Sciatic nerve (tissue), 2 donors: ENCODE measurements around the gene LPP. TPM values are rescaled to one million over a fixed set of nuclear protein-coding genes. Genes with fewer than 3 reads are reported as not detected.
"Not testable (repeated sequence)": the region's sequence is repeated elsewhere in the genome, so short reads cannot be mapped to it uniquely, and the experiment has no call there.

ENCODE experiments used
- ATAC-seq: fragments of 200-7000 bp; cut with Tn5 transposase; one replicate; pipeline ENCODE4 v1.9.1; 2020; ENCODE audit warnings: mild to moderate bottlenecking, moderate library complexity
- DNase-seq: peaks from one replicate; pipeline ENCODE4 v3.0.0-alpha.2; 2020; ENCODE audit warnings: low spot score
- intact Hi-C: fragments of 100-400 bp; cut with DNase I; formaldehyde crosslinking; loops from one replicate; pipeline ENCODE4 v1.14.2; 2022
- total RNA-seq: library from RNA; stranded (reverse); fragmentation: NEBNext Ultra II Directional; extraction: Animal tissue kit (Norgen Biotek cat#: 25700); gene quantifications from one replicate; pipeline ENCODE4 v1.2.1, GENCODE V29; 2021
- donor health status: DM: no; HTN: no; CAD: no.
- donor health status: DM: no; HTN: no; CAD: no.

The LPP gene
- total RNA-seq, 1 donor from 2014 or later = 231 TPM

- intact Hi-C loops = no loop called here
- DNase-seq (no peak), ATAC-seq (no peak)
Measured at GRCh38 chr3:188397766-188398705, 244.1 kb downstream of the LPP start.

GRCh38 chr3:188400494-188401243 lies 246.7 kb downstream of the LPP start:
- ATAC-seq (peak; percentile 52), DNase-seq (no peak)
- intact Hi-C loops = no loop called here

- ATAC-seq (no peak), DNase-seq (no peak)
- intact Hi-C loops = no loop called here
Measured at GRCh38 chr3:188401244-188401993, 247.5 kb downstream of the LPP start.

- DNase-seq = no peak
- ATAC-seq = no peak
- intact Hi-C loops = no loop called here
Measured at GRCh38 chr3:188402229-188402628, 248.3 kb downstream of the LPP start.

DNA sequence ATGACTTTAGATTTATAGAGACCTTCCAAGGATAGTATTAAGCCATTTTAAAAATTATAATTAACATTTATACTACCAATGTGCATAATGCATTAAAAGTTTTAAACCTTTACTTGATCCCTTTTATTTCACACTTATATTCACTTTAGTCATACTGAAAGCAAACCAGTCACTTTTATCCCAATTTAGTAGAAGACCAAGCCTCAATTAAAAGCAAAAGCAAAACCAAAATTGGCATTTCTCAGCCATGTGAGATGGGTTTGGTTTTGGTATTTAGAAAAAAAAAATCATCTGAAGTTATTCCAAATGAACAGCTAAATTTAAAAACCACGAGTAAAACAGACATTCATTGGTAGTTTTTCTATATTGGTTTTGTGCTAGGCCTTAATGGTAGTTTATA lies 249.4 kb downstream of the LPP start:
- no peak for DNase-seq
- intact Hi-C loops = no loop called here
- no peak for ATAC-seq

GRCh38 chr3:188404124-188404523 lies 250.2 kb downstream of the LPP start:
- intact Hi-C loops = no loop called here
- DNase-seq = no peak
- ATAC-seq = no peak

DNA sequence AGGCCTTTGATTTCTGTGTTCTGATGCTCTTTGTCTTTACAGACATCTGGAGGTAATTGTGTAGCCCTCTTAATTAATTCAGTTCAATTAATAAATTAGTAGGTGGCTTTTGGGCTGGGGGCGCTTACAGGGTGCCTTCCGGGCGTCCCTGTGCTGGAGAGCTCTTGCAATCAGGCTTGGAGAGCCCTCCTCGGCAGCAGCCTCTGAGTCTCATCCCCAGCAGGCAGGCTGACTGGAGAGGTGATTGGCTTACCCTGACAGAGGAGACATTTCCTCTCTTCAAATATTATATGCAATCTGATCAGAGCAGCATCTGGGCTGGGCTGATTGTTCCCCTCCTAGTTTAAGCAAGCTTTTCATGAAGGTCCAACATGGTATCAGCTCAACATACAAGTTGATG lies 250.7 kb downstream of the LPP start:
- DNase-seq = no peak
- intact Hi-C loops = no loop called here
- no peak for ATAC-seq

- DNase-seq (no peak), ATAC-seq (no peak)
- intact Hi-C loops = no loop called here
Measured at GRCh38 chr3:188407158-188407880, 253.4 kb downstream of the LPP start.

DNA sequence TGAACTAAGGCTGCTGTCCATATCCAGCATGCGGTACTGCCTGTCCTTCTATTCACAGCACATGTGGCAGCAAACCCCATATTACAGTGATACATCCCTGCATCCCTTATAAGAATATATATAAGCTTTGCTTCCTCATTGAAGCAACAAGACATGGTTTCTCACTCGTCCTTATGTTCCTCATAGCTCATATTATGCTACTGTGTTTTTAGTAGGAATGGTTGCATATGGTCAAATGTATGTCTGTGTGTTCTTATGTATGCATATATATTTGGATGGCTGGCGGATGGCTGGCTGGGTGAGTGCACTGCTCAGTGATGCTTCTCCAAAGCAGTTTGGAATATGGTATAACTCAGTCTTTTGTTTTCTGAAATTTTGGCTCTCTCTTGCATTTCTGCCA lies 254.9 kb downstream of the LPP start:
- intact Hi-C loops = no loop called here
- no peak for DNase-seq
- ATAC-seq = no peak

- intact Hi-C loops = no loop called here
- DNase-seq (no peak), ATAC-seq (no peak)
Measured at GRCh38 chr3:188411750-188412149, 257.8 kb downstream of the LPP start.

- intact Hi-C loops = no loop called here
Measured at GRCh38 chr3:188415196-188415595, 261.2 kb downstream of the LPP start.

DNA sequence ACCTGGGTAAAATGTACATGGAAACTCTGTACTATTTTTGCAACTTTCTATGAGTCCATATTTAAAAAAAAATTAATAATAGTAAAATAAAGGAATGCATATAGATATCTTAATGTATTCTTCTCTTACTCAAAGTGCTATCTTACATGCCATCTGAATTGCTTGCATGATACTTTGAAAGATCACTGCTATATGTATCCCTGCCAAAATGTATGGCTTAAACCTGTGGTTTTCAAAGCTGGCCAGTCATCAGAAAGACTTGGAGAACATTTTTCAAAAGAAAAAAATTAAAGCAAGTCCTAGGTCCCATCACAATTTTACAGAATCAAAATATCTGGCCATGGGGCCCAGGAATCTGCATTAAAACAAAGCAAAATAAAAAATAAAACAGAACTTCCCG lies 262.1 kb downstream of the LPP start:
- ATAC-seq (no peak), DNase-seq (no peak)
- intact Hi-C loops = no loop called here

More at GRCh38 chr3:188415196-188415595, 261.2 kb downstream of the LPP start:
- no peak for ATAC-seq
- no peak for DNase-seq

- intact Hi-C loops = no loop called here
- ATAC-seq (peak; percentile 36), DNase-seq (no peak)
Measured at GRCh38 chr3:188417271-188417696, 263.3 kb downstream of the LPP start.

GRCh38 chr3:188417766-188418165 lies 263.8 kb downstream of the LPP start:
- DNase-seq (no peak), ATAC-seq (no peak)
- intact Hi-C loops = no loop called here

GRCh38 chr3:188421151-188421821 lies 267.3 kb downstream of the LPP start:
- intact Hi-C loops = no loop called here
- no peak for DNase-seq
- peak; percentile 72 for ATAC-seq

GRCh38 chr3:188421836-188422540 lies 268.0 kb downstream of the LPP start:
- ATAC-seq (peak; percentile 88), DNase-seq (no peak)
- intact Hi-C loops = no loop called here

DNA sequence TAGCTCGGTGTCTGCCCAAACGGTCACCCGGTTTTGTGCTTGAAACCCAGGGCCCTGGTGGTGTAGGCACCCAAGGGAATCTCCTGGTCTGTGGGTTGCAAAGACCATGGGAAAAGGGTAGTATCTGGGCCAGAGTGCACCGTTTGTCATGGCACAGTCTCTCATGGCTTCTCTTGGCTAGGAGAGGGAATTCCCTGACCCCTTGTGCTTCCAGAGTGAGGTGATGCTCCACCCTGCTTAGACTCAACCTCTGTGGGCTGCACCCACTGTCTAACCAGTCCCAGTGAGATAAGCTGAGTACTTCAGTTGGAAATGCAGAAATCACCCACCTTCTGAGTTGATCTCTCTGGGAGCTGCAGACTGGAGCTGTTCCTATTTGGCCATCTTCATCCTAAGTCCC lies 274.0 kb downstream of the LPP start:
- intact Hi-C loops = not testable (repeated sequence)

DNA sequence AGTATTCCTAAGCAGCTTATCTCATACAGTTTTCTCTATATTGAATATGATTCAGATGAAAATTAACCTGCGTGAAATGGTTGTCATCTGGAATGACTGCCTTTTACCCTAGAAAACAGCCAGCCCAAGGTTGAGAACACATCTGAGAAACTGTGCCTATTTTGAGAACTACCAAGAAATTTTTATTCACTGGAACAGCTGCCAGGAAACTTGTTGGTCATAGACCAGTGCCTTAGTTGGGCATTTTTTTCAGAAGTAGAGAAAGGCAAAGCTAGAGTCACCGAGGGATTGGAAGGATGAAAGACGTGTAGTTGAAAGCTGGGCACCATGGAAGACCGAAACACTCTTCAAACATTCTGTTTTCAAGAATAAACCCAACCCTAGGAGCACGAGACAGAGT lies 277.1 kb downstream of the LPP start:
- DNase-seq (no peak), ATAC-seq (no peak)
- intact Hi-C loops = no loop called here

More for the DNA sequence above, 274.0 kb downstream of the LPP start:
- not testable (repeated sequence) for ATAC-seq, DNase-seq
